Caco-2 (cell line): ENCODE data around the gene GNS. TPM values are rescaled to one million over a fixed set of nuclear protein-coding genes. Genes with fewer than 3 reads are reported as not detected.

ENCODE experiments used
- BruUV-seq: library from RNA; stranded (reverse); fragments of 400-500 nt; replicated peaks from 2 replicates; lab custom pipeline; 2021; lab: Mats Ljungman, UMichigan
- CTCF ChIA-PET: fragments of 300-600 bp; sonication (Branson Sonifier 250); formaldehyde crosslinking; loops from one replicate; lab custom pipeline; 2022; ENCODE audit warnings: antibody characterized with exemption; lab: Charles Lee
- POLR2A ChIA-PET: fragments of 300-600 bp; sonication (Branson Sonifier 250); formaldehyde crosslinking; loops from one replicate; lab custom pipeline; 2022; ENCODE audit warnings: antibody characterized with exemption; lab: Charles Lee
- DNase-seq, 2 experiments: peaks; one replicate each; pipeline versions ENCODE4 v3.0.0 to v3.0.0-alpha.2; 2020 to 2022
- H3K27me3 ChIP-seq: replicated peaks from 2 replicates; pipeline ENCODE4 v1.6.0; 2011; ENCODE audit warnings: low read length; ENCODE audit not compliant: control insufficient read depth, insufficient read depth
- H3K36me3 ChIP-seq: 2 replicates; pipeline ENCODE4 v1.5.1; 2011; ENCODE audit warnings: low read length; ENCODE audit not compliant: control insufficient read depth, insufficient read depth
- H3K4me1 ChIP-seq: fragments of 250-450 bp; sonication (Bioruptor Pico); 2 replicates; pipeline ENCODE4 v1.5.1; 2020; ENCODE audit warnings: mild to moderate bottlenecking
- H3K4me3 ChIP-seq: 2 replicates; pipeline ENCODE4 v1.5.1; 2011; ENCODE audit warnings: low read depth, mild to moderate bottlenecking, control low read depth, low read length
- H3K9me3 ChIP-seq: fragments of 250-450 bp; sonication (Bioruptor Pico); 2 replicates; pipeline ENCODE4 v1.5.1; 2020; ENCODE audit warnings: mild to moderate bottlenecking, moderate library complexity
- H3K27ac Mint-ChIP-seq: one replicate; pipeline ENCODE4 v1.8.0; 2022; ENCODE audit warnings: mixed read lengths; ENCODE audit not compliant: unreplicated experiment
- H3K27me3 Mint-ChIP-seq: one replicate; pipeline ENCODE4 v1.8.0; 2022; ENCODE audit warnings: mixed read lengths; ENCODE audit not compliant: insufficient read depth, unreplicated experiment
- H3K36me3 Mint-ChIP-seq: one replicate; pipeline ENCODE4 v1.8.0; 2022; ENCODE audit warnings: mild to moderate bottlenecking, mixed read lengths; ENCODE audit not compliant: insufficient read depth, unreplicated experiment
- H3K4me1 Mint-ChIP-seq: one replicate; pipeline ENCODE4 v1.8.0; 2022; ENCODE audit warnings: low read depth, mixed read lengths; ENCODE audit not compliant: unreplicated experiment
- H3K4me3 Mint-ChIP-seq: one replicate; pipeline ENCODE4 v1.8.0; 2022; ENCODE audit warnings: mild to moderate bottlenecking, moderate library complexity, mixed read lengths; ENCODE audit not compliant: unreplicated experiment
- H3K9me3 Mint-ChIP-seq: one replicate; pipeline ENCODE4 v1.8.0; 2022; ENCODE audit warnings: mixed read lengths; ENCODE audit not compliant: unreplicated experiment
- intact Hi-C: fragments of 100-400 bp; cut with micrococcal nuclease; formaldehyde crosslinking; loops from one replicate; pipeline ENCODE4 v1.10.0; 2022; ENCODE audit not compliant: unreplicated experiment
- total RNA-seq: library from RNA; stranded (reverse); gene quantifications from 2 replicates; pipeline ENCODE4 v1.2.3, GENCODE V29; 2022
- TF ChIP-seq, protein P1 (sequence below), 2 experiments: fragments of 200-600 bp in 1 of 2; IDR thresholded peaks; 1 replicate in 1 of 2; 2 replicates in 1 of 2; pipeline versions ENCODE4 v1.5.1 to v1.8.0; 2011 to 2022; ENCODE audit warnings: antibody characterized with exemption in 1 of 2, control low read depth in 1 of 2, inconsistent platforms in 1 of 2, low read depth in 1 of 2, low read length in 1 of 2, mild to moderate bottlenecking in 1 of 2, moderate library complexity in 1 of 2; ENCODE audit not compliant: insufficient read depth in 1 of 2, severe bottlenecking in 1 of 2, unreplicated experiment in 1 of 2

Gene GNS
- total RNA-seq, 1 experiment from 2014 or later = 75.1 TPM

DNA sequence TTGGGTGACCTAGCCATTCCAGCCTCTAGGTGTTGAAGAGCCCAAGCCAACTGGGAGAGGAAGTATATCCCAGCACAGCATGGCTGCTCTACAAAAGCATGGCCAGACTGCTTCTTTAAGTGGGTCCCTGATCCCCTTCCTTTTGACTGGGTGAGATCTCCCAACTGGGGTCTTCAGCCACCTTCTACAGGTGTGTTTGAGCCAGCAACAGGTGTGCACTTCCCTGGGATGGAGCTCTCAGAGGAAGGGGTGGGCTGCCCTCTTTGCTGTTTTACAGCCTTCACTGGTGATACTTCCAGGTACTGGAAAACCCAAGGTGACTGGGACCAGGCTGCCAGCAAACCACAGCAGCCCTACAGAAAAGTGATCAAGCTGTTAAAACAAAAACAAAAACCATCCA lies 14.2 kb upstream of the GNS start:
- H3K27me3 ChIP-seq = no peaks in the 10 kb centered on the region
- Mint-ChIP-seq H3K9me3 (peaks cover 9% of the 10 kb centered on the region), H3K27ac (no peak overlapping the region), H3K4me3 (no peak overlapping the region), H3K27me3 (no peaks in the 10 kb centered on the region), H3K4me1 (peaks cover 4% of the 10 kb centered on the region), H3K36me3 (no peaks in the 10 kb centered on the region)
- DNase-seq = no peak
- CTCF ChIA-PET = no interaction called here
- intact Hi-C loops = no loop called here
- H3K4me1 ChIP-seq = no peaks in the 10 kb centered on the region
- H3K9me3 ChIP-seq = 0 out of 2 replicates have a peak, but pooled peaks cover 5% of the 10 kb centered on the region
- H3K4me3 ChIP-seq = no peak overlapping the region
- no TSS peak for BruUV-seq
- no peaks in the 10 kb centered on the region for H3K36me3 ChIP-seq
- TF ChIP-seq, protein P1, sequence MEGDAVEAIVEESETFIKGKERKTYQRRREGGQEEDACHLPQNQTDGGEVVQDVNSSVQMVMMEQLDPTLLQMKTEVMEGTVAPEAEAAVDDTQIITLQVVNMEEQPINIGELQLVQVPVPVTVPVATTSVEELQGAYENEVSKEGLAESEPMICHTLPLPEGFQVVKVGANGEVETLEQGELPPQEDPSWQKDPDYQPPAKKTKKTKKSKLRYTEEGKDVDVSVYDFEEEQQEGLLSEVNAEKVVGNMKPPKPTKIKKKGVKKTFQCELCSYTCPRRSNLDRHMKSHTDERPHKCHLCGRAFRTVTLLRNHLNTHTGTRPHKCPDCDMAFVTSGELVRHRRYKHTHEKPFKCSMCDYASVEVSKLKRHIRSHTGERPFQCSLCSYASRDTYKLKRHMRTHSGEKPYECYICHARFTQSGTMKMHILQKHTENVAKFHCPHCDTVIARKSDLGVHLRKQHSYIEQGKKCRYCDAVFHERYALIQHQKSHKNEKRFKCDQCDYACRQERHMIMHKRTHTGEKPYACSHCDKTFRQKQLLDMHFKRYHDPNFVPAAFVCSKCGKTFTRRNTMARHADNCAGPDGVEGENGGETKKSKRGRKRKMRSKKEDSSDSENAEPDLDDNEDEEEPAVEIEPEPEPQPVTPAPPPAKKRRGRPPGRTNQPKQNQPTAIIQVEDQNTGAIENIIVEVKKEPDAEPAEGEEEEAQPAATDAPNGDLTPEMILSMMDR (IDR thresholded peaks at IDR 0.05; ENCODE audit: insufficient read depth in 1 of 2, low read depth in 1 of 2, low read length in 1 of 2, severe bottlenecking in 1 of 2, unreplicated experiment in 1 of 2) = no peak
- POLR2A ChIA-PET = no interaction called here

- TF ChIP-seq, protein P1 (IDR thresholded peaks at IDR 0.05; ENCODE audit: insufficient read depth in 1 of 2, low read depth in 1 of 2, low read length in 1 of 2, severe bottlenecking in 1 of 2, unreplicated experiment in 1 of 2) = no peak
- ChIA-PET CTCF (no interaction called here), POLR2A (no interaction called here)
- H3K9me3 ChIP-seq = no peaks in the 10 kb centered on the region
- no peaks in the 10 kb centered on the region for H3K27me3 Mint-ChIP-seq
- H3K4me1 ChIP-seq = no peaks in the 10 kb centered on the region
- H3K36me3 Mint-ChIP-seq = no peaks in the 10 kb centered on the region
- no peaks in the 10 kb centered on the region for H3K27me3 ChIP-seq
- no peaks in the 10 kb centered on the region for H3K9me3 Mint-ChIP-seq
- H3K27ac Mint-ChIP-seq = no peak overlapping the region
- DNase-seq = no peak
- no peak overlapping the region for H3K4me3 Mint-ChIP-seq
- H3K4me3 ChIP-seq = no peak overlapping the region
- BruUV-seq = no TSS peak
- intact Hi-C loops = no loop called here
- no peaks in the 10 kb centered on the region for H3K4me1 Mint-ChIP-seq
- H3K36me3 ChIP-seq = no peaks in the 10 kb centered on the region
These were observed 8.3 kb upstream of the GNS start for GRCh38 chr12:64767495-64767894.

DNA sequence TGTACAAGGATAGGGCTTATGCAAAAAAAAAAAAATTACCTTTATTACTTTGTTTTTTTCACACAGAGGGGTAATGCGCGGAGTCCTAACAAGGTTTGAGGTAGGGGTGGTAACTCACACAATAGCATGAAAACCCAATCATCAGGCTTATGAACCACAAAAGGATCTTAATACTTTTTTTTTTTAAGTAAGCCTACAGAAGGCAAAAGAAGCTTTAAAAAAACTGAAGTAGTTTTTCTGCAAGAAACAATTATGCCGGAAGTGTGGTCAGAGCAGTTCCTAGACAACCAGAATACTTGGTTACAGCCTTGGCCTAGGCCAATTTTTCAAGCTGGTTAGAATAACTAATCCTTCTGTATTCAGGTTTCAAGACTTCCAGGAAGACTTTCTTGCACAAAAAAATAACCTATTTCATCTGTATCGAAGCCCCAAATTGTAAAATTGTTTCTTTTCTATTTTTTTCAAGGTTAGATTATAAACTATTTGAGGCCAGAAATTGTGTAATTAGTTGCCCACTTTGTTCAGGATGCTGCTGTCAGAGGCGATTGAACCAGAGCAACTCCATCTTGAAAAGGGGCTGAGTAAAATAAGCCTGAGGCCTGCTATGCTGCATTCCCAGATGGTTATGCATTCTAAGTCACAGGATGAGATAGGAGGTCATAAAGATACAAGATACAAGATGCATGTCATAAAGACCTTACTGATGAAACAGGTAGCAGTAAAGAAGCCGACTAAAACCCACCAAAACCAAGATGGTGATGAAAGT lies 1.8 kb upstream of the GNS start:
- Histone ChIP-seq H3K36me3 (no peaks in the 10 kb centered on the region), H3K4me3 (no peak overlapping the region; the same call in 1 of the 2 replicates), H3K27me3 (no peaks in the 10 kb centered on the region), H3K4me1 (peaks cover 3% of the 10 kb centered on the region; the same call in 1 of the 2 replicates), H3K9me3 (no peaks in the 10 kb centered on the region)
- H3K9me3 Mint-ChIP-seq = no peaks in the 10 kb centered on the region
- no peak overlapping the region for H3K4me3 Mint-ChIP-seq
- ChIA-PET POLR2A (no interaction called here), CTCF (interaction anchor here (0.7 kb wide), 1 partner anchor 21 kb away, joined by 3 read pairs; no protein-coding TSS in a partner anchor)
- no peak for DNase-seq
- H3K36me3 Mint-ChIP-seq = peaks cover 20% of the 10 kb centered on the region
- no peaks in the 10 kb centered on the region for H3K4me1 Mint-ChIP-seq
- H3K27me3 Mint-ChIP-seq = no peaks in the 10 kb centered on the region
- no TSS peak for BruUV-seq
- no peak overlapping the region for H3K27ac Mint-ChIP-seq
- TF ChIP-seq, protein P1 (IDR thresholded peaks at IDR 0.05; ENCODE audit: insufficient read depth in 1 of 2, low read depth in 1 of 2, low read length in 1 of 2, severe bottlenecking in 1 of 2, unreplicated experiment in 1 of 2) = no peak
- intact Hi-C loops = no loop called here
